HG03196 (cell line): Measurements from ENCODE around the gene TNKS2.
"Not testable (repeated sequence)": the region's sequence is repeated elsewhere in the genome, so short reads cannot be mapped to it uniquely, and the experiment has no call there.

ENCODE experiments used
- ATAC-seq: cut with Tn5 transposase; IDR thresholded peaks from one replicate; pipeline ENCODE4 v1.9.1; 2021; ENCODE audit not compliant: unreplicated experiment

TNKS2 gene

GRCh38 chr10:91797874-91798648 is at the start of gene TNKS2:
Gene TNKS2 (plus strand): TSS chr10:91798426. CDS start chr10:91798691, 265 bp downstream.
- ATAC-seq = peak; percentile 80

- ATAC-seq = not testable (repeated sequence)
Observed at GRCh38 chr10:91749592-91749991, 48.6 kb upstream of the TNKS2 start.

- ATAC-seq = no peak
Observed at GRCh38 chr10:91756286-91756685, 41.9 kb upstream of the TNKS2 start.

- ATAC-seq = no peak
Observed at GRCh38 chr10:91758303-91759146, 39.7 kb upstream of the TNKS2 start.

GRCh38 chr10:91759581-91759986 is 38.6 kb upstream of the TNKS2 start:
- ATAC-seq = no peak

- no peak for ATAC-seq
Observed at GRCh38 chr10:91761721-91762120, 36.5 kb upstream of the TNKS2 start.

- no peak for ATAC-seq
Observed at GRCh38 chr10:91762878-91763277, 35.3 kb upstream of the TNKS2 start.

GRCh38 chr10:91766676-91767075 is 31.6 kb upstream of the TNKS2 start:
- no peak for ATAC-seq

GRCh38 chr10:91768123-91768522 is 30.1 kb upstream of the TNKS2 start:
- no peak for ATAC-seq

GRCh38 chr10:91771907-91772306 is 26.3 kb upstream of the TNKS2 start:
- no peak for ATAC-seq

- ATAC-seq = no peak
Observed at GRCh38 chr10:91772461-91772860, 25.8 kb upstream of the TNKS2 start.

GRCh38 chr10:91772869-91773268 is 25.4 kb upstream of the TNKS2 start:
- no peak for ATAC-seq

- no peak for ATAC-seq
Observed at GRCh38 chr10:91774571-91774970, 23.7 kb upstream of the TNKS2 start.

- no peak for ATAC-seq
Observed at GRCh38 chr10:91775731-91776130, 22.5 kb upstream of the TNKS2 start.

GRCh38 chr10:91776266-91776665 is 22.0 kb upstream of the TNKS2 start:
- no peak for ATAC-seq

- ATAC-seq = no peak
Observed at GRCh38 chr10:91778485-91778884, 19.7 kb upstream of the TNKS2 start.

- no peak for ATAC-seq
Observed at GRCh38 chr10:91779011-91779605, 19.1 kb upstream of the TNKS2 start.

- no peak for ATAC-seq
Observed at GRCh38 chr10:91782539-91782938, 15.7 kb upstream of the TNKS2 start.

GRCh38 chr10:91785830-91786229 is 12.4 kb upstream of the TNKS2 start:
- ATAC-seq = no peak

GRCh38 chr10:91787258-91787657 is 11.0 kb upstream of the TNKS2 start:
- no peak for ATAC-seq

GRCh38 chr10:91787810-91788209 is 10.4 kb upstream of the TNKS2 start:
- ATAC-seq = no peak

- ATAC-seq = no peak
Observed at GRCh38 chr10:91788527-91788926, 9.7 kb upstream of the TNKS2 start.
